Endothelial cell of umbilical vein (primary cell): ENCODE measurements around the gene AHNAK2.

ENCODE experiments used
- CTCF ChIP-seq, 2 donors: IDR thresholded peaks; 1 replicate in 1 of 2; 2 replicates in 1 of 2; pipeline ENCODE4 v1.5.1; 2011; ENCODE audit warnings: low read length in 2 of 2, mild to moderate bottlenecking in 2 of 2, moderate library complexity in 2 of 2, control low read depth in 1 of 2, inconsistent platforms in 1 of 2, low read depth in 1 of 2; ENCODE audit not compliant: insufficient read depth in 1 of 2; ENCODE audit errors: extremely low read depth in 1 of 2
- EZH2 ChIP-seq: IDR thresholded peaks from 2 replicates; pipeline ENCODE4 v1.6.1; 2012; ENCODE audit warnings: borderline replicate concordance, low read depth, mild to moderate bottlenecking, moderate library complexity, low read length, inconsistent platforms; ENCODE audit not compliant: severe bottlenecking
- POLR2AphosphoS5 ChIP-seq: IDR thresholded peaks from 2 replicates; pipeline ENCODE4 v1.6.1; 2012; ENCODE audit warnings: low read depth, mild to moderate bottlenecking, control low read depth, low read length, moderate library complexity; ENCODE audit not compliant: insufficient read depth

GRCh38 chr14:104986487-104987164 is 8.5 kb upstream of the AHNAK2 start:
- TF ChIP-seq CTCF (IDR thresholded peaks at IDR 0.05; ENCODE audit: extremely low read depth in 1 of 2, insufficient read depth in 1 of 2, low read depth in 1 of 2, low read length in 2 of 2) (no peak), POLR2AphosphoS5 (no peak), EZH2 (no peak)
